K562 (cell line): ENCODE results near the gene SRRM4. TPM values are rescaled to one million over a fixed set of nuclear protein-coding genes. Genes with fewer than 3 reads are reported as not detected.

Experiments
- ATAC-seq: fragments of 200-7000 bp; cut with Tn5 transposase; 3 replicates; pipeline ENCODE4 v1.9.1; 2020; ENCODE audit warnings: moderate library complexity
- BruUV-seq: library from RNA; stranded (reverse); fragments of 400-500 nt; replicated peaks from 2 replicates; lab custom pipeline; 2021; lab: Mats Ljungman, UMichigan
- CTCF ChIA-PET: fragments of 300-600 bp; formaldehyde crosslinking; extraction: SDS; loops from one replicate; lab custom pipeline; 2021; ENCODE audit warnings: low intra/inter-chr PET ratio; lab: Yijun Ruan, JAX
- POLR2A ChIA-PET: fragments of 300-600, 350-650 bp; sonication (Branson Sonifier 250); formaldehyde crosslinking; extraction: SDS; loops from one replicate; lab custom pipeline; 2021; ENCODE audit warnings: antibody characterized with exemption, inconsistent platforms; lab: Yijun Ruan, JAX
- DNase-seq, 4 experiments: peaks; one replicate each; pipeline versions ENCODE4 v3.0.0 to v3.0.0-alpha.2; 2011 to 2018; ENCODE audit warnings: low spot score in 3 of 4, mixed read lengths in 3 of 4; ENCODE audit errors: extremely low read depth in 1 of 4
- FAIRE-seq: peaks from 2 replicates; lab custom pipeline; 2011; peaks lifted over from hg19 to GRCh38; lab: Jason Lieb, UNC
- H2AFZ ChIP-seq: 2 replicates; pipeline ENCODE4 v1.6.0; 2011; ENCODE audit warnings: low read depth, low read length, control low read depth, inconsistent platforms
- H3K27ac ChIP-seq: fragments of 200-600 bp; 3 replicates; pipeline ENCODE4 v1.8.0; 2011; ENCODE audit warnings: low read depth, mild to moderate bottlenecking, control low read depth, inconsistent platforms, low read length, moderate library complexity, mixed read lengths; ENCODE audit errors: extremely low read depth
- H3K27me3 ChIP-seq, 2 experiments: fragments of 300-600 bp in 1 of 2; 2 replicates in 1 of 2; 3 replicates in 1 of 2; pipeline versions ENCODE4 v1.6.0 to v1.8.0; 2011; ENCODE audit warnings: inconsistent platforms in 2 of 2, low read length in 2 of 2, mild to moderate bottlenecking in 1 of 2, mixed read lengths in 1 of 2, moderate library complexity in 1 of 2; ENCODE audit not compliant: control insufficient read depth in 2 of 2, insufficient read depth in 2 of 2
- H3K36me3 ChIP-seq: fragments of 300-600 bp; 3 replicates; pipeline ENCODE4 v1.8.0; 2011; ENCODE audit warnings: mild to moderate bottlenecking, low read length, inconsistent platforms; ENCODE audit not compliant: control insufficient read depth, insufficient read depth
- H3K4me1 ChIP-seq, 2 experiments: fragments of 200-600 bp in 1 of 2; replicated peaks in 1 of 2; 2 replicates in 1 of 2; 3 replicates in 1 of 2; pipeline versions ENCODE4 v1.5.1 to v1.8.0; 2011; ENCODE audit warnings: inconsistent platforms in 2 of 2, low read length in 2 of 2, mild to moderate bottlenecking in 1 of 2, mixed read lengths in 1 of 2, moderate library complexity in 1 of 2; ENCODE audit not compliant: control insufficient read depth in 2 of 2, insufficient read depth in 2 of 2
- H3K4me2 ChIP-seq: 2 replicates; pipeline ENCODE4 v1.6.1; 2011; ENCODE audit warnings: low read length, control low read depth, inconsistent platforms, mixed read lengths; ENCODE audit not compliant: insufficient read depth
- H3K4me3 ChIP-seq: fragments of 200-600 bp; sonication (generic), shearing (Covaris generic); 2 replicates; pipeline ENCODE4 v1.5.1; 2016; ENCODE audit warnings: control low read depth, inconsistent platforms
- H3K79me2 ChIP-seq: fragments of 200-600 bp; 3 replicates; pipeline ENCODE4 v1.8.0; 2011; ENCODE audit warnings: low read length, inconsistent platforms; ENCODE audit not compliant: control insufficient read depth, insufficient read depth
- H3K9ac ChIP-seq, 2 experiments: 2 replicates each; pipeline versions ENCODE4 v1.6.0 to v1.6.1; 2011; ENCODE audit warnings: low read depth in 2 of 2, low read length in 2 of 2, control low read depth in 1 of 2, inconsistent platforms in 1 of 2, mild to moderate bottlenecking in 1 of 2, mixed read lengths in 1 of 2; ENCODE audit not compliant: insufficient read depth in 1 of 2
- H3K9me1 ChIP-seq: one replicate; pipeline ENCODE4 v1.6.0; 2011; ENCODE audit warnings: inconsistent platforms, mild to moderate bottlenecking, low read length, moderate library complexity; ENCODE audit not compliant: control insufficient read depth, insufficient read depth
- H3K9me3 ChIP-seq: replicated peaks from 2 replicates; pipeline ENCODE4 v1.5.1; 2011; ENCODE audit warnings: low read depth, low read length, inconsistent platforms; ENCODE audit not compliant: control insufficient read depth, insufficient read depth
- H4K20me1 ChIP-seq: replicated peaks from 2 replicates; pipeline ENCODE4 v1.6.1; 2011; ENCODE audit warnings: low read length, inconsistent platforms, mixed read lengths; ENCODE audit not compliant: control insufficient read depth, insufficient read depth
- HNRNPL ChIP-seq: fragments of 200-400 bp; formaldehyde crosslinking; IDR thresholded peaks from 2 replicates; pipeline ENCODE4 v1.6.1; 2017; ENCODE audit warnings: low read depth, mild to moderate bottlenecking, low read length
- LCOR ChIP-seq: sonication (generic); formaldehyde crosslinking; IDR thresholded peaks from 2 replicates; pipeline ENCODE4 v1.8.0; 2022; ENCODE audit warnings: mild to moderate bottlenecking, missing genetic modification reagents
- PHTF2 ChIP-seq: fragments of 250-450 bp; sonication (Bioruptor Pico); IDR thresholded peaks from 2 replicates; pipeline ENCODE4 v1.5.0; 2021; ENCODE audit warnings: mild to moderate bottlenecking
- PTTG1 ChIP-seq: fragments of 450-650 bp; IDR thresholded peaks from 2 replicates; pipeline ENCODE4 v1.6.1; 2016; ENCODE audit warnings: low read depth, mild to moderate bottlenecking, missing genetic modification characterization, missing compliant biosample characterization
- ZNF263 ChIP-seq: sonication (generic); formaldehyde crosslinking; IDR thresholded peaks from 2 replicates; pipeline ENCODE4 v1.8.0; 2022; ENCODE audit warnings: mild to moderate bottlenecking, missing genetic modification reagents, borderline replicate concordance
- WGBS: fragments of 100-300 bp; shearing (Covaris generic); methylation state at CpG from one replicate; pipeline ENCODE4 v1.1.6; 2016; ENCODE audit warnings: low coverage, mixed read lengths; ENCODE audit not compliant: insufficient coverage; ENCODE audit errors: missing lambda C conversion rate; 5-methylcytosine and 5-hydroxymethylcytosine counted together
- in situ Hi-C: fragments of 300-500 bp; cut with MboI; formaldehyde crosslinking; loops from 4 replicates; pipeline ENCODE4 v1.15.0; 2018; ENCODE audit warnings: inconsistent platforms, mixed read lengths
- intact Hi-C: fragments of 100-400 bp; cut with micrococcal nuclease; formaldehyde crosslinking; loops from 2 replicates; pipeline ENCODE4 v1.14.2; 2022
- polyA plus RNA-seq, 8 experiments: library from polyadenylated mRNA; depleted of rRNA in 4 of 8; stranded (reverse) in 5 of 8; unstranded in 3 of 8; fragments of >200 nt; fragmentation: Nextera tagmentation in 2 of 8; fragmentation: Illumina TruSeq in 1 of 8; extraction: Ambion mirVana in 2 of 8; extraction: Trizol in 1 of 8; gene quantifications; 2 replicates each; pipeline versions ENCODE4 v1.2.1 to v1.2.3, GENCODE V29; 2011 to 2014; ENCODE audit warnings: inconsistent platforms in 1 of 8, missing spikeins in 1 of 8
- total RNA-seq, 7 experiments: library from RNA; depleted of rRNA in 6 of 7; stranded (reverse); fragments of >200 nt in 6 of 7; fragmentation: Illumina TruSeq in 2 of 7; extraction: Trizol in 2 of 7; gene quantifications; 2 replicates each; pipeline versions ENCODE4 v1.2.1 to v1.2.3, GENCODE V29; 2011 to 2021; ENCODE audit warnings: low replicate concordance in 1 of 7
- TF ChIP-seq, protein P1 (sequence below): sonication (generic); formaldehyde crosslinking; IDR thresholded peaks from 2 replicates; pipeline ENCODE4 v1.8.0; 2022; ENCODE audit warnings: mild to moderate bottlenecking, missing genetic modification reagents
- TF ChIP-seq, protein P2 (sequence below), 2 experiments: fragments of 450-650 bp; IDR thresholded peaks; 2 replicates each; pipeline ENCODE4 v1.6.1; 2016
- TF ChIP-seq, protein P3 (sequence below), 2 experiments: IDR thresholded peaks in 1 of 2; conservative IDR thresholded peaks in 1 of 2; 2 replicates each; pipeline ENCODE4 v1.6.1; 2016; ENCODE audit warnings: low read depth in 2 of 2, mild to moderate bottlenecking in 1 of 2, missing compliant biosample characterization in 1 of 2, missing genetic modification characterization in 1 of 2, moderate library complexity in 1 of 2
- TF ChIP-seq, protein P4 (sequence below): sonication (generic); formaldehyde crosslinking; IDR thresholded peaks from 2 replicates; pipeline ENCODE4 v1.8.1; 2023; ENCODE audit warnings: mild to moderate bottlenecking, missing genetic modification reagents
- TF ChIP-seq, protein P5 (sequence below): sonication (generic); formaldehyde crosslinking; IDR thresholded peaks from 2 replicates; pipeline ENCODE4 v1.8.0; 2022; ENCODE audit warnings: mild to moderate bottlenecking, missing genetic modification reagents

SRRM4 gene
- total and polyA plus RNA-seq, 9 of the 15 experiments (the other 6 are each of a cell fraction or from before 2014, with no cell fraction given): not detected

DNA sequence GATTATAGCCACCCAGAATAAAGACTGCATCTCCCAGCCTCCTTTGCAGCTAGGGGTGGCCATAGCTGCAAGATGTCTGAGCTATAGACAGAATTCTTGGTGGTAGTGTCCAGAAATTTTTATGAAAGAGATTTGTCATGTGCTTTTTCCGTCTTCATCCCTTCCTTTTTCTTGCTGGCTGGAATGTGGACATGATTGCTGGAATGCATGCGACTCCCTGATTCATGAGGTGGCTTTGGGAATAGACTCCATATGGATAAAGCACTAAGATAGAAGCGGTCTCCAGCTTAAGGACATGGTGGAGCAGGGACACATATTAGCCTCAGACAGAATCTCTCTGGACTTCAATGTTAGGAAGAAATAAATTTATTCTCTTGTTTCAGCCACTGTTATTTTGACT lies 187.4 kb downstream of the SRRM4 start:
- no TSS peak for BruUV-seq
- ChIA-PET POLR2A (interaction anchor here (0.7 kb wide), 2 partner anchors 13 to 37 kb away, joined by 3 to 4 read pairs; no protein-coding TSS in a partner anchor), CTCF (no interaction called here)
- no peak for DNase-seq
- H3K4me1 ChIP-seq: no peaks in the 10 kb centered on the region
- in situ Hi-C loops: no loop called here
- H3K27me3 ChIP-seq: peaks cover 9 to 19% of the 10 kb centered on the region in 2 experiments; a peak in 3 of 5 replicates
- H3K9me1 ChIP-seq: no peaks in the 10 kb centered on the region
- no peak overlapping the region for H2AFZ ChIP-seq
- intact Hi-C loops: no loop called here
- H3K36me3 ChIP-seq: no peaks in the 10 kb centered on the region
- no peak overlapping the region for H3K9ac ChIP-seq
- no peak overlapping the region for H3K27ac ChIP-seq
- H3K4me3 ChIP-seq: no peak overlapping the region
- ATAC-seq: no peak
- no peaks in the 10 kb centered on the region for H3K79me2 ChIP-seq
- FAIRE-seq: no peak
- 0% methylated on average over 3 of the region's 3 CpGs for WGBS
- 0 out of 2 replicates have a peak, but pooled peaks cover 1% of the 10 kb centered on the region for H3K9me3 ChIP-seq
- no peaks in the 10 kb centered on the region; the same call in 1 of the 2 replicates for H4K20me1 ChIP-seq
- H3K4me2 ChIP-seq: no peak overlapping the region
- TF ChIP-seq PHTF2 (CRISPR knock-in tag) (no peak), ZNF263 (CRISPR knock-in tag) (no peak), PTTG1 (tag) (no peak), LCOR (no peak), HNRNPL (no peak)
- TF ChIP-seq, protein P1, sequence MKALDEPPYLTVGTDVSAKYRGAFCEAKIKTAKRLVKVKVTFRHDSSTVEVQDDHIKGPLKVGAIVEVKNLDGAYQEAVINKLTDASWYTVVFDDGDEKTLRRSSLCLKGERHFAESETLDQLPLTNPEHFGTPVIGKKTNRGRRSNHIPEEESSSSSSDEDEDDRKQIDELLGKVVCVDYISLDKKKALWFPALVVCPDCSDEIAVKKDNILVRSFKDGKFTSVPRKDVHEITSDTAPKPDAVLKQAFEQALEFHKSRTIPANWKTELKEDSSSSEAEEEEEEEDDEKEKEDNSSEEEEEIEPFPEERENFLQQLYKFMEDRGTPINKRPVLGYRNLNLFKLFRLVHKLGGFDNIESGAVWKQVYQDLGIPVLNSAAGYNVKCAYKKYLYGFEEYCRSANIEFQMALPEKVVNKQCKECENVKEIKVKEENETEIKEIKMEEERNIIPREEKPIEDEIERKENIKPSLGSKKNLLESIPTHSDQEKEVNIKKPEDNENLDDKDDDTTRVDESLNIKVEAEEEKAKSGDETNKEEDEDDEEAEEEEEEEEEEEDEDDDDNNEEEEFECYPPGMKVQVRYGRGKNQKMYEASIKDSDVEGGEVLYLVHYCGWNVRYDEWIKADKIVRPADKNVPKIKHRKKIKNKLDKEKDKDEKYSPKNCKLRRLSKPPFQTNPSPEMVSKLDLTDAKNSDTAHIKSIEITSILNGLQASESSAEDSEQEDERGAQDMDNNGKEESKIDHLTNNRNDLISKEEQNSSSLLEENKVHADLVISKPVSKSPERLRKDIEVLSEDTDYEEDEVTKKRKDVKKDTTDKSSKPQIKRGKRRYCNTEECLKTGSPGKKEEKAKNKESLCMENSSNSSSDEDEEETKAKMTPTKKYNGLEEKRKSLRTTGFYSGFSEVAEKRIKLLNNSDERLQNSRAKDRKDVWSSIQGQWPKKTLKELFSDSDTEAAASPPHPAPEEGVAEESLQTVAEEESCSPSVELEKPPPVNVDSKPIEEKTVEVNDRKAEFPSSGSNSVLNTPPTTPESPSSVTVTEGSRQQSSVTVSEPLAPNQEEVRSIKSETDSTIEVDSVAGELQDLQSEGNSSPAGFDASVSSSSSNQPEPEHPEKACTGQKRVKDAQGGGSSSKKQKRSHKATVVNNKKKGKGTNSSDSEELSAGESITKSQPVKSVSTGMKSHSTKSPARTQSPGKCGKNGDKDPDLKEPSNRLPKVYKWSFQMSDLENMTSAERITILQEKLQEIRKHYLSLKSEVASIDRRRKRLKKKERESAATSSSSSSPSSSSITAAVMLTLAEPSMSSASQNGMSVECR (CRISPR knock-in tag): no peak
- TF ChIP-seq, protein P2, sequence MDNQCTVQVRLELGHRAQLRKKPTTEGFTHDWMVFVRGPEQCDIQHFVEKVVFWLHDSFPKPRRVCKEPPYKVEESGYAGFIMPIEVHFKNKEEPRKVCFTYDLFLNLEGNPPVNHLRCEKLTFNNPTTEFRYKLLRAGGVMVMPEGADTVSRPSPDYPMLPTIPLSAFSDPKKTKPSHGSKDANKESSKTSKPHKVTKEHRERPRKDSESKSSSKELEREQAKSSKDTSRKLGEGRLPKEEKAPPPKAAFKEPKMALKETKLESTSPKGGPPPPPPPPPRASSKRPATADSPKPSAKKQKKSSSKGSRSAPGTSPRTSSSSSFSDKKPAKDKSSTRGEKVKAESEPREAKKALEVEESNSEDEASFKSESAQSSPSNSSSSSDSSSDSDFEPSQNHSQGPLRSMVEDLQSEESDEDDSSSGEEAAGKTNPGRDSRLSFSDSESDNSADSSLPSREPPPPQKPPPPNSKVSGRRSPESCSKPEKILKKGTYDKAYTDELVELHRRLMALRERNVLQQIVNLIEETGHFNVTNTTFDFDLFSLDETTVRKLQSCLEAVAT (IDR thresholded peaks at IDR 0.05): no peak
- TF ChIP-seq, protein P3, sequence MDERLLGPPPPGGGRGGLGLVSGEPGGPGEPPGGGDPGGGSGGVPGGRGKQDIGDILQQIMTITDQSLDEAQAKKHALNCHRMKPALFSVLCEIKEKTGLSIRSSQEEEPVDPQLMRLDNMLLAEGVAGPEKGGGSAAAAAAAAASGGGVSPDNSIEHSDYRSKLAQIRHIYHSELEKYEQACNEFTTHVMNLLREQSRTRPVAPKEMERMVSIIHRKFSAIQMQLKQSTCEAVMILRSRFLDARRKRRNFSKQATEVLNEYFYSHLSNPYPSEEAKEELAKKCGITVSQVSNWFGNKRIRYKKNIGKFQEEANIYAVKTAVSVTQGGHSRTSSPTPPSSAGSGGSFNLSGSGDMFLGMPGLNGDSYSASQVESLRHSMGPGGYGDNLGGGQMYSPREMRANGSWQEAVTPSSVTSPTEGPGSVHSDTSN (CRISPR knock-in tag; IDR thresholded peaks at IDR 0.05; ENCODE audit: low read depth): no peak
- TF ChIP-seq, protein P3 (tag; conservative IDR thresholded peaks at IDR 0.05; ENCODE audit: low read depth): no peak
- TF ChIP-seq, protein P4, sequence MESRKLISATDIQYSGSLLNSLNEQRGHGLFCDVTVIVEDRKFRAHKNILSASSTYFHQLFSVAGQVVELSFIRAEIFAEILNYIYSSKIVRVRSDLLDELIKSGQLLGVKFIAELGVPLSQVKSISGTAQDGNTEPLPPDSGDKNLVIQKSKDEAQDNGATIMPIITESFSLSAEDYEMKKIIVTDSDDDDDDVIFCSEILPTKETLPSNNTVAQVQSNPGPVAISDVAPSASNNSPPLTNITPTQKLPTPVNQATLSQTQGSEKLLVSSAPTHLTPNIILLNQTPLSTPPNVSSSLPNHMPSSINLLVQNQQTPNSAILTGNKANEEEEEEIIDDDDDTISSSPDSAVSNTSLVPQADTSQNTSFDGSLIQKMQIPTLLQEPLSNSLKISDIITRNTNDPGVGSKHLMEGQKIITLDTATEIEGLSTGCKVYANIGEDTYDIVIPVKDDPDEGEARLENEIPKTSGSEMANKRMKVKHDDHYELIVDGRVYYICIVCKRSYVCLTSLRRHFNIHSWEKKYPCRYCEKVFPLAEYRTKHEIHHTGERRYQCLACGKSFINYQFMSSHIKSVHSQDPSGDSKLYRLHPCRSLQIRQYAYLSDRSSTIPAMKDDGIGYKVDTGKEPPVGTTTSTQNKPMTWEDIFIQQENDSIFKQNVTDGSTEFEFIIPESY (CRISPR knock-in tag): no peak
- TF ChIP-seq, protein P5, sequence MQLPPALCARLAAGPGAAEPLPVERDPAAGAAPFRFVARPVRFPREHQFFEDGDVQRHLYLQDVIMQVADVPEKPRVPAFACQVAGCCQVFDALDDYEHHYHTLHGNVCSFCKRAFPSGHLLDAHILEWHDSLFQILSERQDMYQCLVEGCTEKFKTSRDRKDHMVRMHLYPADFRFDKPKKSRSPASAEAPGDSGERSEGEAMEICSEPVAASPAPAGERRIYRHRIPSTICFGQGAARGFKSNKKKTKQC (CRISPR knock-in tag): no peak
